ENCODE data around the gene FAM180B.

- no peak for TF ChIP-seq POLR2AphosphoS5 (IDR thresholded peaks at IDR 0.05; ENCODE audit: borderline replicate concordance, low read depth, low read length)
- no peak for TF ChIP-seq EZH2 (IDR thresholded peaks at IDR 0.05)
These were observed 2.6 kb upstream of the FAM180B start for GRCh38 chr11:47583844-47584243.
